GM18868 (cell line): Measurements from ENCODE around the gene PGAP6.
A peak's percentile ranks its signal among the peaks of the same experiment; 100 is the strongest.
"Not testable (repeated sequence)": the region's sequence is repeated elsewhere in the genome, so short reads cannot be mapped to it uniquely, and the experiment has no call there.

Experiments used
- ATAC-seq: cut with Tn5 transposase; IDR thresholded peaks from one replicate; pipeline ENCODE4 v1.9.1; 2021; ENCODE audit warnings: mild to moderate bottlenecking, moderate library complexity; ENCODE audit not compliant: unreplicated experiment

Gene PGAP6, protein sequence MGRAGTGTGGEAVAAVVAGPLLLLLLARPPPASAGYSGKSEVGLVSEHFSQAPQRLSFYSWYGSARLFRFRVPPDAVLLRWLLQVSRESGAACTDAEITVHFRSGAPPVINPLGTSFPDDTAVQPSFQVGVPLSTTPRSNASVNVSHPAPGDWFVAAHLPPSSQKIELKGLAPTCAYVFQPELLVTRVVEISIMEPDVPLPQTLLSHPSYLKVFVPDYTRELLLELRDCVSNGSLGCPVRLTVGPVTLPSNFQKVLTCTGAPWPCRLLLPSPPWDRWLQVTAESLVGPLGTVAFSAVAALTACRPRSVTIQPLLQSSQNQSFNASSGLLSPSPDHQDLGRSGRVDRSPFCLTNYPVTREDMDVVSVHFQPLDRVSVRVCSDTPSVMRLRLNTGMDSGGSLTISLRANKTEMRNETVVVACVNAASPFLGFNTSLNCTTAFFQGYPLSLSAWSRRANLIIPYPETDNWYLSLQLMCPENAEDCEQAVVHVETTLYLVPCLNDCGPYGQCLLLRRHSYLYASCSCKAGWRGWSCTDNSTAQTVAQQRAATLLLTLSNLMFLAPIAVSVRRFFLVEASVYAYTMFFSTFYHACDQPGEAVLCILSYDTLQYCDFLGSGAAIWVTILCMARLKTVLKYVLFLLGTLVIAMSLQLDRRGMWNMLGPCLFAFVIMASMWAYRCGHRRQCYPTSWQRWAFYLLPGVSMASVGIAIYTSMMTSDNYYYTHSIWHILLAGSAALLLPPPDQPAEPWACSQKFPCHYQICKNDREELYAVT

GRCh38 chr16:381789-382717 lies at the start of gene PGAP6:
PGAP6 (minus strand) TSS chr16:381978; CDS start chr16:381821, 157 bp downstream.
- no peak for ATAC-seq

DNA sequence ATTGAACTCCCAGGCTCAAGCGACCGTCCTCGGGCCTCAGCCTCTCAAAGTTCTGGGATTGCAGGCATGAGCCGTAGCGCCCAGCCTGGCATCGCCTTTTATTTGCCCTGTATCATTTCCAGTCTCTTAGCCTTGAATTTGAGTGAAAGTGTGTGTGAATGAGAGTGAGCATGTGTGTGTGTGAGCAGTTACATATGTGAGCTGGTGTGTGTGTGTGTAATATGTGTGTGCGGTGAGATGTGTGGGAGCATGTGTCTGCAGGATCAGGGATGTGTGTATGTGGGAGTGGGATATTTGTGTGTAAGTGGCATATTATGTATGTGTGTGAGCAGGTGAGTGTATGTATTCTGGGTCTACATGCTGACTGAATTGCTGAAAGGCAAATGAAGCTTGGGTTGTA lies 49.1 kb upstream of the PGAP6 start:
- ATAC-seq, result no peak

DNA sequence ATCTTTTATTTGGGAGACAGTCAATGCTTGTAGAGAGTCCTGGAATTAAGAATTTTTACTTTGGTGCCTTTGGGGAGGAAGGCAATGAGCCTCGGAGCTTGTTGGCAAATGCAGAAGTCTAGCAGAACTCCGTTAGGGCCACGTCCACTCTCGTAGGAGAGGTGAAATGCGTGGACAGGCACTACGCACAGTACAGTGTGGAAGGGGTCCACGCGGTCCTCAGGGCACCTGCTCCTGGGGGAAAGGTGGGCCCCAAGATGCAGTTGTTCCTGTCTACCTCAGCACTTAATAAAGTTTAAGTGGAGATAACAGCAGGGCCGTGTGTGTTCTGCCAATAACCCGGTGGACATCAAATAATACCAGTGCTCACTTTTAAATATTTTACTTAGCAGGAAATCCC lies 45.5 kb upstream of the PGAP6 start:
- ATAC-seq, result no peak

DNA sequence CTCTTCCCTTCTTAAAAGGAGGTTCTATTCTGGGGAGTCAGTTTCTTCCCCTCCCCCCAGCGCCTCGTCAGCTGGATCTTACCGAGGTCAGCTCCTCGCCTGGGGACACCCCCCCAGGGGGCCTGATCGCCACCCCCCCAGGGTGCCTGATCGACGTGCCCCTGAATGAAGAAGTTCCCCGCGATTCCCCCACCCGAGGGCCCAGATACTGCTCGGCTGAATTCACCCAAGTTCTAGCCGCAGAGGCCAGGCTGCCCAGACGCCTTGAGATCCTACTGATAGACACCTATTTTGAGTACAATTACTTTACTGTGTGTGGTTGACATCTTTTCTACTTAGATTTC lies 45.1 kb upstream of the PGAP6 start:
- ATAC-seq, result no peak

GRCh38 chr16:426115-426905 lies 44.5 kb upstream of the PGAP6 start:
- no peak for ATAC-seq

GRCh38 chr16:425740-426114 lies 43.9 kb upstream of the PGAP6 start:
- peak; percentile 32 for ATAC-seq

GRCh38 chr16:425082-425718 lies 43.4 kb upstream of the PGAP6 start, which contains the start of gene RAB11FIP3:
RAB11FIP3 (plus strand) TSS chr16:425649; CDS start chr16:426007, 358 bp downstream.
- peak; percentile 94 for ATAC-seq

DNA sequence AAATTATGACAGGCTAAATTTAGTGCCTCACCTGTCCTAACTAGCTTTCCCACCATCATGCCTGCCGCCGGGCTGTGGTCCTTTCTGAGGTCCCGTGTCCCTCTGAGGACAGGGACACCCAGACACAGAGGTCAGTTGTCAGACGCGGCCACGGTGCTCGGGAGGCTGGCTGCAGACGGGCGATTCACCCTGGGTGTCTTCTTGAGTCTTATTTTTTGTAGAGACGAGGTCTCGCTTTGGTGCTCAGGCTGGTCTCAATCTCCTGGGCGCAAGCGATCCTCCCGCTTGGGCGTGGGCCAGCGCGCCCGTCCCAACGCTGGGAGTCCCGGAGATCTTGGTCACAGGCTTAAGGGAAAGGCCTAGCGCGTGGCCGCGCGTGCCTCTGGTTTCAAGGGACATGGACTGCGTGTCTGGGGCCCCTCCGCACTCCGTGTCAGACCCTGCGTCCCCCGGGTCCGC lies 42.9 kb upstream of the PGAP6 start:
- no peak for ATAC-seq

DNA sequence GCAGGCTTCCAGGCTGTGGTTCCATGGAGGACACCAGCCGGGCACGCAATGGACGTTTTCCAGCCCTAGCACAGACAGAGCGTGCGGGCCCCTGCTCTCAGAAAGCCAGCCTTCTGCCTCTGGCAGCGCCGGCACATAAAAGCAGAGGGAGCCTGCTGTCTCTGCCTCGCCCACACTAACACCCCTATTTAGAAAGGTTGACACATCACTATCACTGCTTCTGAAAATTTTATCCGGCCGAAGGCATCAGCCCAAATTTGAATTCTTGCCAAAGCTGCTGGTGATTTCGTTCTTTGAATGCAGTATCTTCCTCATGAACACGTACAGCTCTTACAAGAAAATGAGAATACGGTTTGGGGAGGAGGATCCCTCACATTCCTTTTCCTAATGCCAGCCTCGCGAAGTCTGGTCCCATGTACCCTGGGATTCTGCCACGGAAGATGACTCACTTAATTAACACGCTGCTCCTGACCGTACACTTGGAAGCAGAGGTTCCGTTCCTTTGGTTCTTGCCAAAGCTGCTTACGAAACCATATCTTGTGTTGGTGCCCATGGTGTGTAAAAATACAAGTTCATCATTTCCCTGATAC lies 42.4 kb upstream of the PGAP6 start:
- no peak for ATAC-seq

GRCh38 chr16:422179-422578 lies 40.4 kb upstream of the PGAP6 start:
- not testable (repeated sequence) for ATAC-seq

- ATAC-seq, result not testable (repeated sequence)
Measured at GRCh38 chr16:415170-415498, 33.4 kb upstream of the PGAP6 start.

- ATAC-seq, result no peak
Measured at GRCh38 chr16:414395-415169, 32.8 kb upstream of the PGAP6 start.

GRCh38 chr16:411576-412265 lies 29.9 kb upstream of the PGAP6 start:
- no peak for ATAC-seq

DNA sequence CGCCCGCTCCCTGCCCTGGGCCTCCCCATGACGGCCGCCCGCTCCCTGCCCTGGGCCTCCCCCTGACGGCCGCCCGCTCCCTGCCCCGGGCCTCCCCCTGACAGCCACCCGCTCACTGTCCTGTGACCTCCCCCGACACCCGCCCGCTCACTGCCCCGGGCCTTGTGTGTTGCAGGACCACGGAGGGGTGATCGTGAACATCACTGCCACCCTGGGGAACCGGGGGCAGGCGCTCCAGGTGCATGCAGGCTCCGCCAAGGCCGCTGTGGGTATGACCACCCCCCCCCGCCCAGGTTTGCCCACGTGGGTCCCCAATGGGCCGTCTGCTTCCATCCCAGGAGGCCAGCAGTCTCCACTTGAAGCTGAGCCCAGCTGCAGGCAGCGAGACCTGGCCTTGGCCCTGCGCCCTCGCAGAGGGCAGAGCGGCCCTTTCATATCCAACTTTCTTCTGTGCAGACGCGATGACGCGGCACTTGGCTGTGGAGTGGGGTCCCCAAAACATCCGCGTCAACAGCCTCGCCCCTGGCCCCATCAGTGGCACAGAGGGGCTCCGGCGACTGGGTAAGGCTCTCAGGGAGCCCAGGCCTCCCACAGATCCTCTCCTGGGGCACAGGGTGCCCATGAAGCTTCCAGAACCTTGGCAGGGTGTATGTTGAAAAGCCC lies 28.9 kb upstream of the PGAP6 start:
- no peak for ATAC-seq

GRCh38 chr16:407253-407652 lies 25.5 kb upstream of the PGAP6 start:
- no peak for ATAC-seq

DNA sequence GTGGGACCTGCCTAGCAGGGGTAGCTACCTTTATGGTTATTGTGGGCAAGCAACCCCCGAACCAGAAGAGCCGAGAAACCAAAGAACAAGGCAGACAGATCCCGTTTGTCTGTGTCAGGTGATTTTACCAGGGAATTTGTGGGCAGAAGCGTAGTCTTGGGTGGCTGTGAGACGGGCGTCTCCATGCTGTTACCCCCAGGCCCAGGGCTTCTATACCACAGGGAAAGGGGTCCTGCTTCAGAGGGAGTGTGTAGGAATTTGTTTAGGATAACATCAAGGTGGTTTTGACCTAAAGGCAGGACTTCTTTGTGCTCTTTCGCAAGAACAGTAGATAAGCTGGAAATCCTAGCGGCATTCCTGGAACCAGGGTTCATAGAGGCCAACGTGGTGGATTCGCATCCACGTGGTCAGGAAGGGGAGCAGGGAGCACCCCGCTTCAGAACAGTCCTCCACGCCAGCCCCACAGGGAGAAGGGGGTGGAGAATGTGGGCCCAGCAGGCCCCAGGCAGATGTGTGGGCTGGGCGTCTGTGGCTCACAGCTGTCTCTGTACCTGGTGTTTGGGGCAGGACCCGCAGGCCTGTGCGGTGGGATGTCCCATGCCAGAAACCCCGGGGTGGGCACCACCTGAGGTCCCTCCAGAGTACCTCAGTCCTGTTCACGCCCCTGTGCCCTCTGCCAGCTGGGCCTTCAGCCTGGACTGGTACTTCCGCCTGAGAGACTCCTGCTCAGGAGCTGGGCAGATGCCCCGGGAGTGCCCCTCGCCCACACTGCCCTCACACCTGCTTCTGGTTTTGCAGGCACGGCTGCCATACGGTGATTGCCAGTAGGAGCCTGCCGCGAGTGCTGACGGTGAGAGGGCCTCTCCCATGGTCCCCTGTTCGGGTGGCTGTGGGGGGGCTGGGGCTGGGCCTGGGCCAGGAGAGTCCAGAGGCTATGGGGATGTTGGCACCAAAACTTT lies 24.0 kb upstream of the PGAP6 start:
- ATAC-seq, result no peak
